Ishikawa (cell line): ENCODE data around the gene NACC2.

Experiments
- CEBPB ChIP-seq: IDR thresholded peaks from 2 replicates; pipeline ENCODE4 v1.6.1; 2012
- CREB1 ChIP-seq: IDR thresholded peaks from 2 replicates; pipeline ENCODE4 v1.6.1; 2012; ENCODE audit warnings: low read depth
- EGR1 ChIP-seq: IDR thresholded peaks from 2 replicates; pipeline ENCODE4 v1.6.1; 2012
- EP300 ChIP-seq: IDR thresholded peaks from 2 replicates; pipeline ENCODE4 v1.6.1; 2012; ENCODE audit warnings: borderline replicate concordance
- FOXM1 ChIP-seq: IDR thresholded peaks from 2 replicates; pipeline ENCODE4 v1.6.1; 2012; ENCODE audit warnings: low read depth, borderline replicate concordance
- NFIC ChIP-seq: IDR thresholded peaks from 2 replicates; pipeline ENCODE4 v1.6.1; 2012
- RAD21 ChIP-seq: IDR thresholded peaks from 2 replicates; pipeline ENCODE4 v1.6.1; 2012; ENCODE audit warnings: low read depth
- TAF1 ChIP-seq: IDR thresholded peaks from 2 replicates; pipeline ENCODE4 v1.6.1; 2012; ENCODE audit warnings: low read depth, mild to moderate bottlenecking
- TCF12 ChIP-seq: IDR thresholded peaks from 2 replicates; pipeline ENCODE4 v1.6.1; 2012; ENCODE audit warnings: low read depth
- TEAD4 ChIP-seq: IDR thresholded peaks from 2 replicates; pipeline ENCODE4 v1.6.1; 2012
- USF1 ChIP-seq: IDR thresholded peaks from 2 replicates; pipeline ENCODE4 v1.6.1; 2012
- YY1 ChIP-seq: IDR thresholded peaks from 2 replicates; pipeline ENCODE4 v1.6.1; 2012; ENCODE audit warnings: low read depth
- ZBTB7A ChIP-seq: IDR thresholded peaks from 2 replicates; pipeline ENCODE4 v1.6.1; 2012; ENCODE audit warnings: low read depth
- TF ChIP-seq, protein P1 (sequence below): IDR thresholded peaks from 2 replicates; pipeline ENCODE4 v1.6.1; 2012; ENCODE audit warnings: low read depth, mild to moderate bottlenecking
- TF ChIP-seq, protein P2 (sequence below): IDR thresholded peaks from 2 replicates; pipeline ENCODE4 v1.6.1; 2012

Gene NACC2

DNA sequence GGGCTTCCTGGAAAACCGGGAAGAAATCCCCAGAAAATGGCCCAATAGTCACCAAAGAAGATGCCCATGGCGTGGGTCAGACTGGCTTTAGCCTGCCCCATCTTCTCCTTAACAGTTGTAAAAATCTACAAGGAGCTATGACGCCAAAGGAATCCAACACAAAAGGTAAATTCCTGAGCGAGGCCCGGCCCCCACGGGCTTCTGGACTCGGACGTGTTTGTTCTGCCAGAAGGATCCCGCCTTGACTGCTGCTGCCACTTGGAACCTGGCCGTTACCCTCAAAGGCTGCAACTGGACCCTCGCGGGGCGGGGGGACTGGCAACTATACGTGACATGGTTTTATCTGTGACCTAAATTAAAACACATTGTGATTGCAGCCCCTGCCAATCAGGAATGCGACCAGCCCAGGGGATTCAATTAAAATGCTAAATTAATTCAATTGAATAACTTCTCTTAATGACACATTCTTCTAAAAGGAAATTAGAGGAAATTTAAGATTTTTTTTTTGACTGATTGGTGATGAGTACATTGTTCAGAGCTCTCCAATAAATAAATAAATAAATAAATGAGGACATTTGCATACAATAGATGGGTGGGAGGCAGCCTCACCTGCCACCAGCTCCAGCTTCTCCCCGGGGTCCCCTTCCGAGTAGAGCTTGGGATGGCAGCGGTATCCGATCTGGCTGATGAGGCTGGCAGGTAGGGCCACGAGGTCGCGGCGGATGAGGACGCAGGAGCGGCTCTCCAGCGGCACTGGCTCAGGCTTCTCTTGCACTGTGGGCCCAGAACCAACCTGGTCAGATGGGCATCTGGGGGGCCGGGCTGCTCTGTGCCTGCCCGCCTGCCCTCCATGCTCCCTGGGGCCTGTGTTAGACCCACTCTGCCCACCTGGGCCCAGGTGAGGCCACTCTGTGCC is 79.2 kb downstream of the NACC2 start:
- TF ChIP-seq CEBPB: no peak
- TF ChIP-seq, protein P1, sequence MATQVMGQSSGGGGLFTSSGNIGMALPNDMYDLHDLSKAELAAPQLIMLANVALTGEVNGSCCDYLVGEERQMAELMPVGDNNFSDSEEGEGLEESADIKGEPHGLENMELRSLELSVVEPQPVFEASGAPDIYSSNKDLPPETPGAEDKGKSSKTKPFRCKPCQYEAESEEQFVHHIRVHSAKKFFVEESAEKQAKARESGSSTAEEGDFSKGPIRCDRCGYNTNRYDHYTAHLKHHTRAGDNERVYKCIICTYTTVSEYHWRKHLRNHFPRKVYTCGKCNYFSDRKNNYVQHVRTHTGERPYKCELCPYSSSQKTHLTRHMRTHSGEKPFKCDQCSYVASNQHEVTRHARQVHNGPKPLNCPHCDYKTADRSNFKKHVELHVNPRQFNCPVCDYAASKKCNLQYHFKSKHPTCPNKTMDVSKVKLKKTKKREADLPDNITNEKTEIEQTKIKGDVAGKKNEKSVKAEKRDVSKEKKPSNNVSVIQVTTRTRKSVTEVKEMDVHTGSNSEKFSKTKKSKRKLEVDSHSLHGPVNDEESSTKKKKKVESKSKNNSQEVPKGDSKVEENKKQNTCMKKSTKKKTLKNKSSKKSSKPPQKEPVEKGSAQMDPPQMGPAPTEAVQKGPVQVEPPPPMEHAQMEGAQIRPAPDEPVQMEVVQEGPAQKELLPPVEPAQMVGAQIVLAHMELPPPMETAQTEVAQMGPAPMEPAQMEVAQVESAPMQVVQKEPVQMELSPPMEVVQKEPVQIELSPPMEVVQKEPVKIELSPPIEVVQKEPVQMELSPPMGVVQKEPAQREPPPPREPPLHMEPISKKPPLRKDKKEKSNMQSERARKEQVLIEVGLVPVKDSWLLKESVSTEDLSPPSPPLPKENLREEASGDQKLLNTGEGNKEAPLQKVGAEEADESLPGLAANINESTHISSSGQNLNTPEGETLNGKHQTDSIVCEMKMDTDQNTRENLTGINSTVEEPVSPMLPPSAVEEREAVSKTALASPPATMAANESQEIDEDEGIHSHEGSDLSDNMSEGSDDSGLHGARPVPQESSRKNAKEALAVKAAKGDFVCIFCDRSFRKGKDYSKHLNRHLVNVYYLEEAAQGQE: no peak
- TF ChIP-seq NFIC: no peak
- TF ChIP-seq EGR1: no peak
- TF ChIP-seq YY1: no peak
- TF ChIP-seq FOXM1: no peak
- TF ChIP-seq TAF1: no peak
- no peak for TF ChIP-seq ZBTB7A
- TF ChIP-seq TCF12: no peak
- no peak for TF ChIP-seq CREB1
- no peak for TF ChIP-seq EP300
- TF ChIP-seq, protein P2, sequence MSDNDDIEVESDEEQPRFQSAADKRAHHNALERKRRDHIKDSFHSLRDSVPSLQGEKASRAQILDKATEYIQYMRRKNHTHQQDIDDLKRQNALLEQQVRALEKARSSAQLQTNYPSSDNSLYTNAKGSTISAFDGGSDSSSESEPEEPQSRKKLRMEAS: no peak
- no peak for TF ChIP-seq RAD21
- TF ChIP-seq TEAD4: no peak
- no peak for TF ChIP-seq USF1

DNA sequence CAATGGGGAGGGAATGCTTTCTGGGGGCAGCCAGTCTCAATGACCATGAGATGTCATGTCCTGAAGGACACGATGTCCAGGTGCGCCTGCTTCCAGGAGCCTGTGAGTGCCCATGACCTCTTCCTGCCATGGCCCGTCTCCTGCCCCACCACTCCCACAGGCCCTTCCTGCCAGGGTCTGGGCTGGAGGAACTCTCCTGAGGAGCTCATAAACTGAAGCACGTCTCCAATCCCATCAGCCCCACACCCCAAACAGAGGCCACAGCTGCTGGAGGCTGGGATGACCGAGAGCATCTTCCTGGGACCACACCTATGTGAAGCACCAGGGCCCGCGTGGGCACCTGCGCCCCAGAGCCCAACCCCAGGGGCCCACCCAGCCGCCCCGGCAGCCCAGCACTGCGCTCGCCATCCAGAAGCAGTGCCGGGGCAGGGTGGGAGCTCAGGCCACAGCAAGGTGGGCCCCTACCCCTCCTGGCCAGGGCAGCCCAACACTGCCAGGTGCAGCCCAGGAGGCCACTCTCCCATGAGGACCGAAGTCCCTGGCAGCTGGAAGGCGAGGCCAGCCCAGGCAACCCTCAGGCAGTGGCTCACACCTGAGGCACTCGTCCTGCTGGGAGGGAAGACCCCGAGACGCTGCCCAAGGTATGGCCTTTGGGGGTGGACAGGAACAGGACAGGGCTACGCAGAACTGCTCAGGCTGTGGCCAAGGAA is 80.0 kb downstream of the NACC2 start:
- TF ChIP-seq ZBTB7A: no peak
- TF ChIP-seq EP300: no peak
- TF ChIP-seq NFIC: no peak

DNA sequence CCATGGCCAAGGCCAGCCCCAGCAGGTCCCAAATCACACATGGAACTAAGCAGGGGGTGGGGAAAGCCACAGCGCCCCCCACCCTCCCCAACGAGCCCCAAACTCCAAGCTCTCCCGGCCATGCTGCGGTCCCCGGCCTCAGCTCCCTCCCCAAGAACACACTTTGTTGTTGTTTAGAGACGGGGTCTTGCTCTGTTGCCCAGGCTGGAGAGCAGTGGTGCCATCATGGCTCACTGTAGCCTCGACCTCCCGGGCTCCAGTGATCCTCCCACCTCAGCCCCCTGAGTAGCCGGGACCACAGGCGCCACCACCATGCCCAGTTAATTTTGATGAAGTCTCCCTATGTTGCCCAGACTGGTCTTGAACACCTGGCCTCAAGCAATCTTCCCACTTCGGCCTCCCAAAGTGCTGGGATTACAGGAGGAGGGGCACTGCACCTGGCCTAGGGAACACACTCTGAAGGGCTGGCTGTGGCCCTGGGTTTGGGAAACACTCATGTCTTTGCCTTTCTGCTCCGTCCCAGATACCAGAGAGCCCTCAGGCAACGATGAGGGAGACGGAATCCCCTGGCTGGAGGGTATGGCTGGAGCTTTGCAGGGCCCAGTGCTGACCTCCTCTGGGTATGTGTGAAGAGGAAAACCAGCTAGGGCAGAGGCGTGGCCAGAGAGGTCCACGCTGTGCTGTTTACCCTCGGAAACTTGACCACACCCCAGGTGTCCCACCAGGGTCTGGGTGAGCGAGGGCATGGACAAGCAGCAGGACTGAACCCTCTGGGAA is 80.8 kb downstream of the NACC2 start:
- no peak for TF ChIP-seq FOXM1
- TF ChIP-seq, protein P2: no peak
- no peak for TF ChIP-seq RAD21
- no peak for TF ChIP-seq YY1
- TF ChIP-seq EP300: no peak
- TF ChIP-seq CREB1: no peak
- no peak for TF ChIP-seq ZBTB7A
- no peak for TF ChIP-seq TEAD4

- TF ChIP-seq YY1 (no peak), FOXM1 (no peak), CREB1 (no peak), EP300 (no peak), NFIC (no peak), ZBTB7A (no peak), CEBPB (no peak)
Observed at GRCh38 chr9:136013524-136014034, 81.5 kb downstream of the NACC2 start.

DNA sequence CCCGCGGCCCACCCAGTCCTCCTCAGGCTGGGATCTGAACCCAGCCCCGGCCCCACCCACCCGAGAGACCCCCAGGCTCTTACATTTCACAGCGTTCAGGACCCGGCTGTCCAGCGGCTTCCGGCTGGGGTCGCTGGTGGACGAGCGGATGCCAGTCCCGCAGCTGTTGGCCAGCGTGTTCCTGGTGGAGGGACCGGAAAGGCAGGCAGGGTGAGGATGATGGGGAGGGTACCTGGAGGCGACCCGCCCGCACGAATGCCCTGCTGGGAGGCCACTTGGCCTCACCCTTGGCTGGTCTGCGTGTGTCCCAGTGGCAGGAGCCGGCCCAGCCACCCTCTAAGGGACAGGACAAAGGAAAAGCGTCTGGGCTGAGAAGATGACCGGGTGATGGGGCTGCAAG is 82.0 kb downstream of the NACC2 start:
- TF ChIP-seq TEAD4: no peak
- no peak for TF ChIP-seq FOXM1
- TF ChIP-seq TCF12: no peak
- no peak for TF ChIP-seq USF1
- no peak for TF ChIP-seq ZBTB7A
- TF ChIP-seq, protein P1: no peak
- no peak for TF ChIP-seq CREB1
- TF ChIP-seq YY1: no peak
- TF ChIP-seq, protein P2: no peak
- no peak for TF ChIP-seq CEBPB
- TF ChIP-seq TAF1: no peak
